Urothelium cell line (cell line): Measurements from ENCODE around the gene UBA7.
A peak's percentile ranks its signal among the peaks of the same experiment; 100 is the strongest.
"Not testable (repeated sequence)": the region's sequence is repeated elsewhere in the genome, so short reads cannot be mapped to it uniquely, and the experiment has no call there.

ENCODE experiments used
- DNase-seq: peaks from one replicate; pipeline ENCODE4 v3.0.0; 2011; ENCODE audit warnings: low spot score, mixed read lengths
- FAIRE-seq: peaks from 2 replicates; lab custom pipeline; 2011; peaks lifted over from hg19 to GRCh38; lab: Jason Lieb, UNC

The UBA7 gene

GRCh38 chr3:49787182-49787464, 26.6 kb downstream of the UBA7 start:
- DNase-seq: peak; percentile 21
- FAIRE-seq: no peak

- FAIRE-seq (peak; percentile 88), DNase-seq (peak; percentile 100)
These were observed 27.2 kb downstream of the UBA7 start, which contains the start of gene IP6K1 for GRCh38 chr3:49786357-49787181. Gene IP6K1, minus strand, starts transcription at chr3:49786542. Its CDS starts 38,502 bp downstream, at chr3:49748040.

GRCh38 chr3:49785565-49786356, 28.0 kb downstream of the UBA7 start:
- FAIRE-seq: no peak
- peak; percentile 49 for DNase-seq

- DNase-seq, FAIRE-seq: not testable (repeated sequence)
These were observed 31.5 kb downstream of the UBA7 start for GRCh38 chr3:49782277-49782676.

GRCh38 chr3:49781415-49782199, 32.1 kb downstream of the UBA7 start:
- no peak for FAIRE-seq
- no peak for DNase-seq

- DNase-seq, FAIRE-seq: not testable (repeated sequence)
These were observed 32.8 kb downstream of the UBA7 start for GRCh38 chr3:49780975-49781365.

- FAIRE-seq (no peak), DNase-seq (no peak)
These were observed 33.4 kb downstream of the UBA7 start for GRCh38 chr3:49780080-49780974.

- DNase-seq (no peak), FAIRE-seq (no peak)
These were observed 34.2 kb downstream of the UBA7 start for GRCh38 chr3:49779358-49780079.

- DNase-seq, FAIRE-seq: not testable (repeated sequence)
These were observed 37.7 kb downstream of the UBA7 start for GRCh38 chr3:49776101-49776500.

- no peak for DNase-seq
These were observed 38.2 kb downstream of the UBA7 start for GRCh38 chr3:49775538-49775937.

GRCh38 chr3:49772703-49773102, 41.0 kb downstream of the UBA7 start:
- FAIRE-seq (no peak), DNase-seq (no peak)

More at GRCh38 chr3:49775538-49775937, 38.2 kb downstream of the UBA7 start:
- FAIRE-seq: no peak

- no peak for FAIRE-seq
- DNase-seq: no peak
These were observed 42.3 kb downstream of the UBA7 start for GRCh38 chr3:49771340-49771938.

- FAIRE-seq (no peak), DNase-seq (no peak)
These were observed 43.8 kb downstream of the UBA7 start for GRCh38 chr3:49769926-49770325.

GRCh38 chr3:49769286-49769915, 44.4 kb downstream of the UBA7 start:
- no peak for FAIRE-seq
- DNase-seq: no peak

GRCh38 chr3:49763981-49764380, 49.8 kb downstream of the UBA7 start:
- FAIRE-seq: no peak
- DNase-seq: no peak

- FAIRE-seq: no peak
- DNase-seq: no peak
These were observed 52.1 kb downstream of the UBA7 start for GRCh38 chr3:49761661-49762060.

GRCh38 chr3:49759226-49759625, 54.5 kb downstream of the UBA7 start:
- no peak for FAIRE-seq
- DNase-seq: no peak

GRCh38 chr3:49757197-49757596, 56.6 kb downstream of the UBA7 start:
- DNase-seq: no peak
- no peak for FAIRE-seq

GRCh38 chr3:49756036-49756435, 57.7 kb downstream of the UBA7 start:
- DNase-seq (no peak), FAIRE-seq (no peak)
